PFSK-1 (cell line): ENCODE results near the gene TRRAP.

Experiments
- FOXP2 ChIP-seq: optimal IDR thresholded peaks from 2 replicates; pipeline ENCODE3; 2011; ENCODE audit warnings: borderline replicate concordance, control low read depth, inconsistent platforms; ENCODE audit not compliant: insufficient read depth; ENCODE audit errors: extremely low read length, extremely low read depth
- POLR2AphosphoS5 ChIP-seq: IDR thresholded peaks from 2 replicates; pipeline ENCODE4 v1.6.1; 2012; ENCODE audit warnings: low read depth, mild to moderate bottlenecking, control low read depth, low read length, moderate library complexity
- REST ChIP-seq, 2 experiments: IDR thresholded peaks; 2 replicates each; pipeline versions ENCODE4 v1.6.1 to v1.8.0; 2011 to 2012; ENCODE audit warnings: low read depth in 2 of 2, low read length in 2 of 2, control low read depth in 1 of 2, inconsistent platforms in 1 of 2, mild to moderate bottlenecking in 1 of 2, moderate library complexity in 1 of 2; ENCODE audit not compliant: insufficient read depth in 1 of 2
- SIN3A ChIP-seq: IDR thresholded peaks from 2 replicates; pipeline ENCODE4 v1.6.1; 2012; ENCODE audit warnings: mild to moderate bottlenecking, low read length, moderate library complexity, borderline replicate concordance; ENCODE audit not compliant: insufficient read depth
- TAF1 ChIP-seq: IDR thresholded peaks from 2 replicates; pipeline ENCODE4 v1.6.1; 2012; ENCODE audit warnings: low read length, control low read depth, borderline replicate concordance; ENCODE audit not compliant: insufficient read depth

Gene TRRAP

GRCh38 chr7:98985945-98986344, 107.6 kb downstream of the TRRAP start:
- TF ChIP-seq POLR2AphosphoS5 (no peak), REST (IDR thresholded peaks at IDR 0.05; ENCODE audit: insufficient read depth in 1 of 2, low read depth in 2 of 2, low read length in 2 of 2) (no peak), SIN3A (no peak), FOXP2 (no peak), TAF1 (no peak)

- TF ChIP-seq SIN3A: no peak
- no peak for TF ChIP-seq FOXP2
- TF ChIP-seq REST (IDR thresholded peaks at IDR 0.05; ENCODE audit: insufficient read depth in 1 of 2, low read depth in 2 of 2, low read length in 2 of 2): no peak
- TF ChIP-seq TAF1: no peak
- no peak for TF ChIP-seq POLR2AphosphoS5
These were observed 110.3 kb downstream of the TRRAP start for GRCh38 chr7:98988641-98989040.

GRCh38 chr7:98990356-98990755, 112.0 kb downstream of the TRRAP start:
- TF ChIP-seq SIN3A (no peak), TAF1 (no peak), REST (IDR thresholded peaks at IDR 0.05; ENCODE audit: insufficient read depth in 1 of 2, low read depth in 2 of 2, low read length in 2 of 2) (no peak), FOXP2 (no peak), POLR2AphosphoS5 (no peak)

- TF ChIP-seq TAF1 (no peak), FOXP2 (no peak), POLR2AphosphoS5 (no peak), SIN3A (no peak), REST (IDR thresholded peaks at IDR 0.05; ENCODE audit: insufficient read depth in 1 of 2, low read depth in 2 of 2, low read length in 2 of 2) (no peak)
These were observed 112.8 kb downstream of the TRRAP start for GRCh38 chr7:98991141-98991540.

DNA sequence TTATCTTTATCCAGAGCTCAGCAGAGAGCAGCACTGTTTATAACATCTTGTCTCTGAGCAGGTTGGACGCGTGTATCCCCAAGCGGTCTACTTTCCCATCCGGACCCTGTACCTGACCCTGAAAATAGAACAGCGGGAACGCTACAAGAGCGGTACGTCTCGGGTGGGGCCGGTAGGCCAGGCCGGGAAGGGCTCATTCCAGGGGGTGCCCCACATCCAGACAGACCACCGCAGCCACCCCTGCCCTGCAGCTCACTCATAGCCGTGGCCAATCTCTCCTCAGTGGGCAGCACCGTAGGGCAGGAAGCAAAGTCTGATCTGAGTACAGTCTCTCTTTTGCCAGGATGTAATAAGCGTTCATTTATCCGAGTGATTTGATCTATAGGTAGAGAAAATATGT, 113.7 kb downstream of the TRRAP start:
- no peak for TF ChIP-seq SIN3A
- TF ChIP-seq REST (IDR thresholded peaks at IDR 0.05; ENCODE audit: insufficient read depth in 1 of 2, low read depth in 2 of 2, low read length in 2 of 2): no peak
- TF ChIP-seq POLR2AphosphoS5: no peak
- no peak for TF ChIP-seq FOXP2
- no peak for TF ChIP-seq TAF1
